ENCODE measurements around the gene COL26A1. TPM values are rescaled to one million over a fixed set of nuclear protein-coding genes. Genes with fewer than 3 reads are reported as not detected.
"Not testable (repeated sequence)": the region's sequence is repeated elsewhere in the genome, so short reads cannot be mapped to it uniquely, and the experiment has no call there.

COL26A1 gene
- total RNA-seq, 1 experiment from 2014 or later: not detected

GRCh38 chr7:101401390-101402080 lies 38.9 kb downstream of the COL26A1 start:
- no peak for DNase-seq (ENCODE audit: low read depth)

- no peak for DNase-seq (ENCODE audit: low read depth)
Observed at GRCh38 chr7:101402081-101402779, 39.6 kb downstream of the COL26A1 start.

- no peak for DNase-seq (ENCODE audit: low read depth)
Observed at GRCh38 chr7:101402835-101403234, 40.2 kb downstream of the COL26A1 start.

- DNase-seq (ENCODE audit: low read depth): no peak
Observed at GRCh38 chr7:101405474-101406067, 42.9 kb downstream of the COL26A1 start.

GRCh38 chr7:101410743-101411507 lies 48.2 kb downstream of the COL26A1 start:
- peak; percentile 26 for DNase-seq (ENCODE audit: low read depth)

GRCh38 chr7:101411508-101411874 lies 48.8 kb downstream of the COL26A1 start:
- DNase-seq (ENCODE audit: low read depth): no peak

GRCh38 chr7:101412976-101413375 lies 50.3 kb downstream of the COL26A1 start:
- no peak for DNase-seq (ENCODE audit: low read depth)

- no peak for DNase-seq (ENCODE audit: low read depth)
Observed at GRCh38 chr7:101418694-101419093, 56.0 kb downstream of the COL26A1 start.

- DNase-seq (ENCODE audit: low read depth): no peak
Observed at GRCh38 chr7:101419831-101420230, 57.2 kb downstream of the COL26A1 start.

GRCh38 chr7:101420436-101420835 lies 57.8 kb downstream of the COL26A1 start:
- no peak for DNase-seq (ENCODE audit: low read depth)

GRCh38 chr7:101422356-101423195 lies 59.9 kb downstream of the COL26A1 start:
- DNase-seq (ENCODE audit: low read depth): no peak

- no peak for DNase-seq (ENCODE audit: low read depth)
Observed at GRCh38 chr7:101426303-101427011, 63.8 kb downstream of the COL26A1 start.

- DNase-seq (ENCODE audit: low read depth): no peak
Observed at GRCh38 chr7:101428093-101428866, 65.6 kb downstream of the COL26A1 start.

- no peak for DNase-seq (ENCODE audit: low read depth)
Observed at GRCh38 chr7:101432316-101432715, 69.6 kb downstream of the COL26A1 start.

GRCh38 chr7:101433688-101434087 lies 71.0 kb downstream of the COL26A1 start:
- DNase-seq (ENCODE audit: low read depth): no peak

- DNase-seq (ENCODE audit: low read depth): not testable (repeated sequence)
Observed at GRCh38 chr7:101434155-101434554, 71.5 kb downstream of the COL26A1 start.

GRCh38 chr7:101435461-101436220 lies 73.0 kb downstream of the COL26A1 start:
- DNase-seq (ENCODE audit: low read depth): no peak

- DNase-seq (ENCODE audit: low read depth): no peak
Observed at GRCh38 chr7:101436221-101436735, 73.6 kb downstream of the COL26A1 start.

Measured in LHCN-M2 (cell line).